WTC11 (cell line): ENCODE data around the gene GOLGA3. TPM values are rescaled to one million over a fixed set of nuclear protein-coding genes. Genes with fewer than 3 reads are reported as not detected.

Experiments
- ATAC-seq: fragments of 200-7000 bp; cut with Tn5 transposase; 2 replicates; pipeline ENCODE4 v1.10.0; 2021; ENCODE audit warnings: mild to moderate bottlenecking, moderate library complexity
- CTCF ChIA-PET: fragments of 300-600 bp; sonication (Branson Sonifier 250); formaldehyde crosslinking; loops from one replicate; lab custom pipeline; 2021; ENCODE audit warnings: antibody characterized with exemption; lab: Charles Lee
- POLR2A ChIA-PET: fragments of 350-600 bp; sonication (Branson Sonifier 250); formaldehyde crosslinking; loops from one replicate; lab custom pipeline; 2021; ENCODE audit warnings: antibody characterized with exemption; lab: Charles Lee
- DNase-seq: peaks from one replicate; pipeline ENCODE4 v3.0.0; 2021; ENCODE audit warnings: low spot score
- H3K27ac Mint-ChIP-seq: 2 replicates; pipeline ENCODE4 v1.8.0; 2021; ENCODE audit warnings: mixed read lengths
- H3K27me3 Mint-ChIP-seq: 2 replicates; pipeline ENCODE4 v1.8.0; 2021; ENCODE audit warnings: low read depth, mild to moderate bottlenecking, moderate library complexity, mixed read lengths
- H3K36me3 Mint-ChIP-seq: 2 replicates; pipeline ENCODE4 v1.8.0; 2021; ENCODE audit warnings: mixed read lengths
- H3K4me1 Mint-ChIP-seq: 2 replicates; pipeline ENCODE4 v1.8.0; 2022; ENCODE audit warnings: mixed read lengths
- H3K4me3 Mint-ChIP-seq: 2 replicates; pipeline ENCODE4 v1.8.0; 2021; ENCODE audit warnings: mild to moderate bottlenecking, moderate library complexity, mixed read lengths
- H3K9me3 Mint-ChIP-seq: 2 replicates; pipeline ENCODE4 v1.8.0; 2021; ENCODE audit warnings: mixed read lengths
- ATF1 ChIP-seq: sonication (generic); formaldehyde crosslinking; IDR thresholded peaks from 2 replicates; pipeline ENCODE4 v1.8.1; 2023; ENCODE audit warnings: mild to moderate bottlenecking, moderate library complexity, missing genetic modification reagents
- CBFB ChIP-seq: sonication (generic); formaldehyde crosslinking; IDR thresholded peaks from 2 replicates; pipeline ENCODE4 v1.8.1; 2022; ENCODE audit warnings: mild to moderate bottlenecking, low read depth, missing genetic modification reagents
- ELF4 ChIP-seq: sonication (generic); formaldehyde crosslinking; IDR thresholded peaks from 2 replicates; pipeline ENCODE4 v1.8.1; 2022; ENCODE audit warnings: low read depth, mild to moderate bottlenecking, moderate library complexity, missing genetic modification reagents
- ETV6 ChIP-seq: sonication (generic); formaldehyde crosslinking; IDR thresholded peaks from 2 replicates; pipeline ENCODE4 v1.8.1; 2022; ENCODE audit warnings: mild to moderate bottlenecking, missing genetic modification reagents
- FOXK1 ChIP-seq: sonication (generic); formaldehyde crosslinking; IDR thresholded peaks from 2 replicates; pipeline ENCODE4 v1.8.0; 2022; ENCODE audit warnings: mild to moderate bottlenecking, moderate library complexity, missing genetic modification reagents
- GRHL2 ChIP-seq: fragments of 250-450 bp; sonication (Bioruptor Pico); IDR thresholded peaks from 2 replicates; pipeline ENCODE4 v1.8.0; 2022; ENCODE audit warnings: mild to moderate bottlenecking, moderate library complexity; ENCODE audit not compliant: insufficient replicate concordance, severe bottlenecking
- GTF2I ChIP-seq: fragments of 250-450 bp; sonication (Bioruptor Pico); conservative IDR thresholded peaks from 2 replicates; pipeline ENCODE4 v1.4.0; 2021; ENCODE audit warnings: mild to moderate bottlenecking
- IRF2 ChIP-seq: sonication (generic); formaldehyde crosslinking; IDR thresholded peaks from 2 replicates; pipeline ENCODE4 v1.8.0; 2022; ENCODE audit warnings: low read depth, missing genetic modification reagents, borderline replicate concordance
- JUN ChIP-seq: sonication (generic); formaldehyde crosslinking; IDR thresholded peaks from 2 replicates; pipeline ENCODE4 v1.8.0; 2023; ENCODE audit warnings: mild to moderate bottlenecking, missing genetic modification reagents
- MXD4 ChIP-seq: fragments of 250-450 bp; sonication (Bioruptor Pico); IDR thresholded peaks from 2 replicates; pipeline ENCODE4 v1.8.0; 2021; ENCODE audit warnings: mild to moderate bottlenecking, moderate library complexity, borderline replicate concordance
- NFATC4 ChIP-seq: fragments of 250-450 bp; sonication (Bioruptor Pico); IDR thresholded peaks from 2 replicates; pipeline ENCODE4 v1.9.0; 2021; ENCODE audit warnings: mild to moderate bottlenecking
- NFE2L1 ChIP-seq: sonication (generic); formaldehyde crosslinking; IDR thresholded peaks from 2 replicates; pipeline ENCODE4 v1.8.1; 2023; ENCODE audit warnings: missing genetic modification reagents
- OVOL2 ChIP-seq: fragments of 250-450 bp; sonication (Bioruptor Pico); IDR thresholded peaks from 2 replicates; pipeline ENCODE4 v1.9.0; 2021; ENCODE audit warnings: mild to moderate bottlenecking, borderline replicate concordance
- PRRX2 ChIP-seq: fragments of 250-450 bp; sonication (Bioruptor Pico); IDR thresholded peaks from 2 replicates; pipeline ENCODE4 v1.8.0; 2021; ENCODE audit warnings: mild to moderate bottlenecking
- SMAD4 ChIP-seq: sonication (generic); formaldehyde crosslinking; IDR thresholded peaks from 2 replicates; pipeline ENCODE4 v1.8.0; 2022; ENCODE audit warnings: mild to moderate bottlenecking, missing genetic modification reagents
- ZNF425 ChIP-seq: fragments of 250-450 bp; sonication (Bioruptor Pico); conservative IDR thresholded peaks from 2 replicates; pipeline ENCODE4 v1.9.0; 2021; ENCODE audit warnings: mild to moderate bottlenecking
- ZNF512 ChIP-seq: sonication (generic); formaldehyde crosslinking; IDR thresholded peaks from 2 replicates; pipeline ENCODE4 v1.8.1; 2022; ENCODE audit warnings: missing genetic modification reagents, borderline replicate concordance
- total RNA-seq: library from RNA; stranded (reverse); gene quantifications from 3 replicates; pipeline ENCODE4 v1.2.3, GENCODE V29; 2021
- TF ChIP-seq, protein P1 (sequence below): fragments of 250-450 bp; sonication (Bioruptor Pico); IDR thresholded peaks from 2 replicates; pipeline ENCODE4 v1.9.0; 2021; ENCODE audit warnings: moderate library complexity, mild to moderate bottlenecking, inconsistent platforms, borderline replicate concordance
- TF ChIP-seq, protein P2 (sequence below): fragments of 250-450 bp; sonication (Bioruptor Pico); IDR thresholded peaks from 2 replicates; pipeline ENCODE4 v1.9.0; 2021; ENCODE audit warnings: mild to moderate bottlenecking
- TF ChIP-seq, protein P3 (sequence below): sonication (generic); formaldehyde crosslinking; IDR thresholded peaks from 2 replicates; pipeline ENCODE4 v1.8.0; 2023; ENCODE audit warnings: missing genetic modification reagents
- TF ChIP-seq, protein P4 (sequence below): sonication (generic); formaldehyde crosslinking; IDR thresholded peaks from 2 replicates; pipeline ENCODE4 v1.8.0; 2022; ENCODE audit warnings: missing genetic modification reagents
- TF ChIP-seq, protein P5 (sequence below): sonication (generic); formaldehyde crosslinking; IDR thresholded peaks from 2 replicates; pipeline ENCODE4 v1.8.1; 2023; ENCODE audit warnings: mild to moderate bottlenecking, missing genetic modification reagents

Gene GOLGA3
- total RNA-seq, 1 experiment from 2014 or later, result 47.8 TPM

- DNase-seq, result no peak
- H3K27ac Mint-ChIP-seq, result no peak overlapping the region
- H3K4me1 Mint-ChIP-seq, result peaks cover 22% of the 10 kb centered on the region
- peaks cover 43% of the 10 kb centered on the region for H3K36me3 Mint-ChIP-seq
- no peaks in the 10 kb centered on the region for H3K27me3 Mint-ChIP-seq
- no peak for TF ChIP-seq SMAD4 (CRISPR knock-in tag)
- no peak for TF ChIP-seq GRHL2 (CRISPR knock-in tag)
- no peak for TF ChIP-seq ZNF425 (CRISPR knock-in tag)
- TF ChIP-seq ETV6, result no peak
- TF ChIP-seq JUN (CRISPR knock-in tag), result no peak
- no peak for TF ChIP-seq PRRX2
- TF ChIP-seq ELF4 (CRISPR knock-in tag), result no peak
- no peak for TF ChIP-seq FOXK1 (CRISPR knock-in tag)
- TF ChIP-seq GTF2I (CRISPR knock-in tag), result no peak
- no peak for TF ChIP-seq NFE2L1
- TF ChIP-seq, protein P1, sequence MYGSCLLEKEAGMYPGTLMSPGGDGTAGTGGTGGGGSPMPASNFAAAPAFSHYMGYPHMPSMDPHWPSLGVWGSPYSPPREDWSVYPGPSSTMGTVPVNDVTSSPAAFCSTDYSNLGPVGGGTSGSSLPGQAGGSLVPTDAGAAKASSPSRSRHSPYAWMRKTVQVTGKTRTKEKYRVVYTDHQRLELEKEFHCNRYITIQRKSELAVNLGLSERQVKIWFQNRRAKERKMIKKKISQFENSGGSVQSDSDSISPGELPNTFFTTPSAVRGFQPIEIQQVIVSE (CRISPR knock-in tag), result no peak
- TF ChIP-seq, protein P2, sequence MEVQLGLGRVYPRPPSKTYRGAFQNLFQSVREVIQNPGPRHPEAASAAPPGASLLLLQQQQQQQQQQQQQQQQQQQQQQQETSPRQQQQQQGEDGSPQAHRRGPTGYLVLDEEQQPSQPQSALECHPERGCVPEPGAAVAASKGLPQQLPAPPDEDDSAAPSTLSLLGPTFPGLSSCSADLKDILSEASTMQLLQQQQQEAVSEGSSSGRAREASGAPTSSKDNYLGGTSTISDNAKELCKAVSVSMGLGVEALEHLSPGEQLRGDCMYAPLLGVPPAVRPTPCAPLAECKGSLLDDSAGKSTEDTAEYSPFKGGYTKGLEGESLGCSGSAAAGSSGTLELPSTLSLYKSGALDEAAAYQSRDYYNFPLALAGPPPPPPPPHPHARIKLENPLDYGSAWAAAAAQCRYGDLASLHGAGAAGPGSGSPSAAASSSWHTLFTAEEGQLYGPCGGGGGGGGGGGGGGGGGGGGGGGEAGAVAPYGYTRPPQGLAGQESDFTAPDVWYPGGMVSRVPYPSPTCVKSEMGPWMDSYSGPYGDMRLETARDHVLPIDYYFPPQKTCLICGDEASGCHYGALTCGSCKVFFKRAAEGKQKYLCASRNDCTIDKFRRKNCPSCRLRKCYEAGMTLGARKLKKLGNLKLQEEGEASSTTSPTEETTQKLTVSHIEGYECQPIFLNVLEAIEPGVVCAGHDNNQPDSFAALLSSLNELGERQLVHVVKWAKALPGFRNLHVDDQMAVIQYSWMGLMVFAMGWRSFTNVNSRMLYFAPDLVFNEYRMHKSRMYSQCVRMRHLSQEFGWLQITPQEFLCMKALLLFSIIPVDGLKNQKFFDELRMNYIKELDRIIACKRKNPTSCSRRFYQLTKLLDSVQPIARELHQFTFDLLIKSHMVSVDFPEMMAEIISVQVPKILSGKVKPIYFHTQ (CRISPR knock-in tag), result no peak
- TF ChIP-seq OVOL2 (CRISPR knock-in tag), result no peak
- TF ChIP-seq ATF1, result no peak
- no peak for TF ChIP-seq MXD4
- TF ChIP-seq, protein P3, sequence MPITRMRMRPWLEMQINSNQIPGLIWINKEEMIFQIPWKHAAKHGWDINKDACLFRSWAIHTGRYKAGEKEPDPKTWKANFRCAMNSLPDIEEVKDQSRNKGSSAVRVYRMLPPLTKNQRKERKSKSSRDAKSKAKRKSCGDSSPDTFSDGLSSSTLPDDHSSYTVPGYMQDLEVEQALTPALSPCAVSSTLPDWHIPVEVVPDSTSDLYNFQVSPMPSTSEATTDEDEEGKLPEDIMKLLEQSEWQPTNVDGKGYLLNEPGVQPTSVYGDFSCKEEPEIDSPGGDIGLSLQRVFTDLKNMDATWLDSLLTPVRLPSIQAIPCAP (CRISPR knock-in tag), result no peak
- TF ChIP-seq CBFB, result no peak
- TF ChIP-seq, all 79 proteins: peak for 0
- ATAC-seq, result no peak
- POLR2A ChIA-PET, result interaction anchor here (1.5 kb wide), 1 partner anchor 12 kb away, joined by 4 read pairs; no protein-coding TSS in a partner anchor
- no peaks in the 10 kb centered on the region for H3K9me3 Mint-ChIP-seq
- CTCF ChIA-PET, result interaction anchor here (1.4 kb wide), 1 partner anchor 21 kb away, joined by 6 read pairs; the partner anchor contains the start of gene GOLGA3
- H3K4me3 Mint-ChIP-seq, result no peak overlapping the region
Measured at GRCh38 chr12:132850291-132850690, 21.6 kb upstream of the GOLGA3 start.

- TF ChIP-seq NFATC4 (no peak), IRF2 (CRISPR knock-in tag) (no peak), MXD4 (no peak), GTF2I (CRISPR knock-in tag) (no peak), ZNF512 (no peak), SMAD4 (CRISPR knock-in tag) (no peak)
- TF ChIP-seq, protein P4, sequence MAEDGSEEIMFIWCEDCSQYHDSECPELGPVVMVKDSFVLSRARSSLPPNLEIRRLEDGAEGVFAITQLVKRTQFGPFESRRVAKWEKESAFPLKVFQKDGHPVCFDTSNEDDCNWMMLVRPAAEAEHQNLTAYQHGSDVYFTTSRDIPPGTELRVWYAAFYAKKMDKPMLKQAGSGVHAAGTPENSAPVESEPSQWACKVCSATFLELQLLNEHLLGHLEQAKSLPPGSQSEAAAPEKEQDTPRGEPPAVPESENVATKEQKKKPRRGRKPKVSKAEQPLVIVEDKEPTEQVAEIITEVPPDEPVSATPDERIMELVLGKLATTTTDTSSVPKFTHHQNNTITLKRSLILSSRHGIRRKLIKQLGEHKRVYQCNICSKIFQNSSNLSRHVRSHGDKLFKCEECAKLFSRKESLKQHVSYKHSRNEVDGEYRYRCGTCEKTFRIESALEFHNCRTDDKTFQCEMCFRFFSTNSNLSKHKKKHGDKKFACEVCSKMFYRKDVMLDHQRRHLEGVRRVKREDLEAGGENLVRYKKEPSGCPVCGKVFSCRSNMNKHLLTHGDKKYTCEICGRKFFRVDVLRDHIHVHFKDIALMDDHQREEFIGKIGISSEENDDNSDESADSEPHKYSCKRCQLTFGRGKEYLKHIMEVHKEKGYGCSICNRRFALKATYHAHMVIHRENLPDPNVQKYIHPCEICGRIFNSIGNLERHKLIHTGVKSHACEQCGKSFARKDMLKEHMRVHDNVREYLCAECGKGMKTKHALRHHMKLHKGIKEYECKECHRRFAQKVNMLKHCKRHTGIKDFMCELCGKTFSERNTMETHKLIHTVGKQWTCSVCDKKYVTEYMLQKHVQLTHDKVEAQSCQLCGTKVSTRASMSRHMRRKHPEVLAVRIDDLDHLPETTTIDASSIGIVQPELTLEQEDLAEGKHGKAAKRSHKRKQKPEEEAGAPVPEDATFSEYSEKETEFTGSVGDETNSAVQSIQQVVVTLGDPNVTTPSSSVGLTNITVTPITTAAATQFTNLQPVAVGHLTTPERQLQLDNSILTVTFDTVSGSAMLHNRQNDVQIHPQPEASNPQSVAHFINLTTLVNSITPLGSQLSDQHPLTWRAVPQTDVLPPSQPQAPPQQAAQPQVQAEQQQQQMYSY (CRISPR knock-in tag), result no peak
- TF ChIP-seq, protein P5, sequence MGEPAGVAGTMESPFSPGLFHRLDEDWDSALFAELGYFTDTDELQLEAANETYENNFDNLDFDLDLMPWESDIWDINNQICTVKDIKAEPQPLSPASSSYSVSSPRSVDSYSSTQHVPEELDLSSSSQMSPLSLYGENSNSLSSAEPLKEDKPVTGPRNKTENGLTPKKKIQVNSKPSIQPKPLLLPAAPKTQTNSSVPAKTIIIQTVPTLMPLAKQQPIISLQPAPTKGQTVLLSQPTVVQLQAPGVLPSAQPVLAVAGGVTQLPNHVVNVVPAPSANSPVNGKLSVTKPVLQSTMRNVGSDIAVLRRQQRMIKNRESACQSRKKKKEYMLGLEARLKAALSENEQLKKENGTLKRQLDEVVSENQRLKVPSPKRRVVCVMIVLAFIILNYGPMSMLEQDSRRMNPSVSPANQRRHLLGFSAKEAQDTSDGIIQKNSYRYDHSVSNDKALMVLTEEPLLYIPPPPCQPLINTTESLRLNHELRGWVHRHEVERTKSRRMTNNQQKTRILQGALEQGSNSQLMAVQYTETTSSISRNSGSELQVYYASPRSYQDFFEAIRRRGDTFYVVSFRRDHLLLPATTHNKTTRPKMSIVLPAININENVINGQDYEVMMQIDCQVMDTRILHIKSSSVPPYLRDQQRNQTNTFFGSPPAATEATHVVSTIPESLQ (CRISPR knock-in tag), result no peak
- CTCF ChIA-PET, result interaction anchor here (1.0 to 2.9 kb wide), 2 partner anchors 56 to 57 kb away, joined by 3 to 29 read pairs; no protein-coding TSS in a partner anchor
- Mint-ChIP-seq H3K27me3 (no peaks in the 10 kb centered on the region), H3K9me3 (no peaks in the 10 kb centered on the region), H3K4me3 (peak overlapping the region; percentile 47; the same call in 1 of the 2 replicates), H3K27ac (peak overlapping the region; percentile 98), H3K36me3 (peaks cover 39% of the 10 kb centered on the region), H3K4me1 (peaks cover 22% of the 10 kb centered on the region)
- ATAC-seq (no peak), DNase-seq (no peak)
- POLR2A ChIA-PET, result interaction anchor here (1.0 kb wide), 1 partner anchor 10 kb away, joined by 3 read pairs; no protein-coding TSS in a partner anchor
Measured at GRCh38 chr12:132848521-132848920, 19.9 kb upstream of the GOLGA3 start.
